ENCODE data around the gene RPL36.
"Not testable (repeated sequence)": the region's sequence is repeated elsewhere in the genome, so short reads cannot be mapped to it uniquely, and the experiment has no call there.

The RPL36 gene

GRCh38 chr19:5688262-5688881 is 1.7 kb upstream of the RPL36 start:
- not testable (repeated sequence) for DNase-seq (ENCODE audit: low read depth in 1 of 2, low spot score in 1 of 2)

GRCh38 chr19:5690955-5691821 is 1.1 kb downstream of the RPL36 start:
- peak in 1 of 2 donors; percentile 56 for DNase-seq (ENCODE audit: low read depth in 1 of 2, low spot score in 1 of 2)

GRCh38 chr19:5691822-5692722 is 2.0 kb downstream of the RPL36 start:
- no peak for DNase-seq (ENCODE audit: low read depth in 1 of 2, low spot score in 1 of 2)

GRCh38 chr19:5692723-5693194 is 2.7 kb downstream of the RPL36 start:
- no peak for DNase-seq (ENCODE audit: low read depth in 1 of 2, low spot score in 1 of 2)

- DNase-seq (ENCODE audit: low read depth in 1 of 2, low spot score in 1 of 2), result no peak
Observed at GRCh38 chr19:5693195-5694166, 3.4 kb downstream of the RPL36 start.

- no peak for DNase-seq (ENCODE audit: low read depth in 1 of 2, low spot score in 1 of 2)
Observed at GRCh38 chr19:5694167-5694955, 4.3 kb downstream of the RPL36 start.

- no peak for DNase-seq (ENCODE audit: low read depth in 1 of 2, low spot score in 1 of 2)
Observed at GRCh38 chr19:5694956-5695648, 5.0 kb downstream of the RPL36 start.

- DNase-seq (ENCODE audit: low read depth in 1 of 2, low spot score in 1 of 2), result no peak
Observed at GRCh38 chr19:5695649-5696195, 5.6 kb downstream of the RPL36 start.

GRCh38 chr19:5696196-5697021 is 6.3 kb downstream of the RPL36 start:
- no peak for DNase-seq (ENCODE audit: low read depth in 1 of 2, low spot score in 1 of 2)

GRCh38 chr19:5697022-5697889 is 7.2 kb downstream of the RPL36 start:
- DNase-seq (ENCODE audit: low read depth in 1 of 2, low spot score in 1 of 2), result no peak

GRCh38 chr19:5697890-5698634 is 8.0 kb downstream of the RPL36 start:
- DNase-seq (ENCODE audit: low read depth in 1 of 2, low spot score in 1 of 2), result no peak

GRCh38 chr19:5698635-5699422 is 8.7 kb downstream of the RPL36 start:
- no peak for DNase-seq (ENCODE audit: low read depth in 1 of 2, low spot score in 1 of 2)

- DNase-seq (ENCODE audit: low read depth in 1 of 2, low spot score in 1 of 2), result no peak
Observed at GRCh38 chr19:5700455-5701092, 10.5 kb downstream of the RPL36 start.

- DNase-seq (ENCODE audit: low read depth in 1 of 2, low spot score in 1 of 2), result not testable (repeated sequence)
Observed at GRCh38 chr19:5702053-5702410, 11.9 kb downstream of the RPL36 start.

Measured in stimulated activated CD4-positive, alpha-beta T cell treated with anti-CD3 and anti-CD28 coated beads, Interleukin-15, amount 100 ng/mL, for 1 hour (primary cell).